DMS 273 (cell line): ENCODE results near the gene HOMER2.
"Not testable (repeated sequence)": the region's sequence is repeated elsewhere in the genome, so short reads cannot be mapped to it uniquely, and the experiment has no call there.

Source experiments
- DNase-seq: peaks from one replicate; lab custom pipeline; 2025; ENCODE audit not compliant: unreplicated experiment; lab: John Stamatoyannopoulos, UW

HOMER2 gene

GRCh38 chr15:82835391-82835917 lies 117.1 kb downstream of the HOMER2 start:
- DNase-seq: no peak

DNA sequence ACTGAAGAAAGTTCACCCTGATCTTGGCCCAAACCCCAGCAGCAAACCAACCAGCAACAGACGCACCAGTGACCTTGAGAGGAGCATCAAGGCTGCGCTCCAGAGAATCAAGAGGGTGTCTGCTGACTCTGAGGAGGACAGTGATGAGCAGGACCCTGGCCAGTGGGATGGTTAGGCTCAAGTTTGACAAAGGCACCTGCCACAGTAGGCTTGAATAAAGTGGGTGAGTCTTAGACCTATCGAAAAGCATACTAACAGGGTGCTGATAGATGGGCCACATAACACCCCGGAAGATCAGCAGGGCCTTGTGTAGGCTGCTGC lies 119.2 kb downstream of the HOMER2 start:
- DNase-seq: no peak

DNA sequence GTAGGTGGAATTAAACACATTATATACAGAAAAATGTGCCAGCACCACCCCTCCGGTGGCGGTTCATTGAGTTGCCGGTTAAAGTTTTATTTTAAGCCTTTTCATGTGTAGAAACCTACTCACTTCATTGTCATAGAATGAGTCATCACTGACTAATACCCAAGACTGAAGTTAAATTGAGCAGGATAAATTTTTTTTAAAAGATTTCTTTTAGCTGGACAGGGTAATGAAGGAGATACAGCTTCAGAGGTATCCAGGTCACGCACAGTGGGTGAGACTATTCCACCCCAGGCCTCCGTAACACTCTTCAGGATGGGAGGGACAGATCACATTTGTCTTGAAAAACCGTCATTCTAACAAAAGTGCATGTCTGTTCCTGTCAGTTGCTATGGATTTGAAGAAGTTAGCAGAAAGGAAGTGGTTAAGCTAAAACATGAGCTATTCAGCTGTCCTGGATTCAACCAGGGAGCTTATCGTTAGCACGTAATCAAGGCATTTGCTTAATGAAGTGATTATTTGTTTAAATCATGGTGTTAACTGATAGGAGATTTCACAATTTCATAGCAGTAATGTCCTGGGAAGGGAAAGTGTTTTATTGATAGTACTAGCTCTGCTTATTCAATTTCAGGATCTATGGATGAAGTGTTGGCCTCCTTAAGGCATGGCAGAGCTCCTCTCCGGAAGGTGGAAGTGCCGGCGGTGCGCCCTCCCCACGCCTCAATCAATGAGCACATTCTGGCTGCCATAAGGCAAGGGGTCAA lies 119.7 kb downstream of the HOMER2 start:
- DNase-seq: no peak

- DNase-seq: no peak
Measured at GRCh38 chr15:82831894-82832600, 120.5 kb downstream of the HOMER2 start.

DNA sequence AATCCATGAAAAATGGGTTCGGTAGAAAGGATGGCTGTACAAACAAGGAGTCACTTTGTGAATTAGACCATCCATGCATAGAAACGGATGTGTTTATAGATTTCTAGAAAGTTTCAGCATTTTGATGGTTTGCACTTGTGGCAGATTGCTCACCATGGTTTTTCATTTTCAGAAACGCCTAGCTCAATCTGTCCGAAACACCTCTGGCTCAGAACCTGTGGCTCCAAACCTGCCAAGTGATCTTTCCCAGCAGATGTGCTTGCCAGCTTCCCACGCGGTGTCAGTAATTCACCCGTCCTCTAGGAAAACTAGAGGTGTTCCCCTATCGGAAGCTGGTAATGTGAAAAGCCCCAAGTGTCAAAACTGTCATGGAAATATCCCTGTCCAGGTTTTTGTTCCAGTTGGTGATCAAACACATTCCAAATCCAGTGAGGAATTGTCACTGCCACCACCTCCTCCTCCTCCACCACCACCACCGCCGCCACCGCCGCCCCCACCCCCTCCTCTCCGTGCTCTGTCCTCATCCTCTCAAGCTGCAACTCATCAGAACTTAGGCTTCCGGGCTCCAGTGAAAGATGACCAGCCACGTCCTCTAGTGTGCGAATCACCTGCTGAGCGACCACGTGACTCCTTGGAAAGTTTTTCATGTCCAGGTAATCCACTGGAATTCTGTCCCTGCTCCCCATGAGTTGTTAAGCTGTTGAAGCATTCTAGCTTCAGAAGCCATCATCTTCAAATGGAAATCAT lies 121.9 kb downstream of the HOMER2 start:
- DNase-seq: no peak

- no peak for DNase-seq
Measured at GRCh38 chr15:82829234-82829633, 123.3 kb downstream of the HOMER2 start.

GRCh38 chr15:82828075-82828474 lies 124.4 kb downstream of the HOMER2 start:
- no peak for DNase-seq

DNA sequence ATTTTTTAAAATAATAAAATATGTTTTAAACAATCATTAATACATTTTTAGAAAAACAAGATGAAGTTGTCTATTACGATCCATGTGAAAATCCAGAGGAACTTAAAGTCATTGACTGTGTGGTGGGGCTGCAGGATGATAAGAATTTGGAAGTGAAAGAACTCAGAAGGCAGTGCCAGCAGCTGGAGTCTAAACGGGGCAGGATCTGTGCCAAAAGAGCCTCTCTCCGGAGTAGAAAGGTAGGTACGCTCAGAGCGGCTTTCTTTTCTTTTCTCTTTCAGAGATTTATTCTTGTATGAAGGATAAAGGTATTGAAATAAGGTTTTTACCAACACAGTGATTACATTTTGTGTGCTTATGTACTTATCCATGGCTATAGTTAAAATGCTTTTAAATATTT lies 129.5 kb downstream of the HOMER2 start:
- DNase-seq: peak; percentile 19

- not testable (repeated sequence) for DNase-seq
Measured at GRCh38 chr15:82821851-82822250, 130.7 kb downstream of the HOMER2 start.

- DNase-seq: not testable (repeated sequence)
Measured at GRCh38 chr15:82821396-82821795, 131.1 kb downstream of the HOMER2 start.

- DNase-seq: no peak
Measured at GRCh38 chr15:82820128-82820527, 132.4 kb downstream of the HOMER2 start.

DNA sequence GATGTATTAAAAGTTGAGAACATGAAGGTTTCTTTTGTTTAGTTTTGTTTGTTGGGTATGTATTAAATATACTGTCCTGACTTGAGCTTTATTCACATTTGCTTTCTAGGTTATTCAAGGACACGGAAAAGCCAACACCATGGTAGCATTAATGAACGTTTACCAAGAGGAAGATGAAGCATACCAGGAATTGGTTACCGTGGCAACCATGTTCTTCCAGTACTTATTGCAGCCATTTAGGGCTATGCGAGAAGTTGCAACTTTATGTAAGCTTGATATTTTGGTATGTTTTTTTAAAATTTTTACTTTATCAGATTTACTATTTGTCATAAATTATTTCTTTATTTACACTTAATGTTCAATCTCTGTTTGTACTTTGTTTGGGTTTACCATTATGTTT lies 139.5 kb downstream of the HOMER2 start:
- DNase-seq: peak; percentile 30

- peak; percentile 15 for DNase-seq
Measured at GRCh38 chr15:82810890-82811426, 141.6 kb downstream of the HOMER2 start.

DNA sequence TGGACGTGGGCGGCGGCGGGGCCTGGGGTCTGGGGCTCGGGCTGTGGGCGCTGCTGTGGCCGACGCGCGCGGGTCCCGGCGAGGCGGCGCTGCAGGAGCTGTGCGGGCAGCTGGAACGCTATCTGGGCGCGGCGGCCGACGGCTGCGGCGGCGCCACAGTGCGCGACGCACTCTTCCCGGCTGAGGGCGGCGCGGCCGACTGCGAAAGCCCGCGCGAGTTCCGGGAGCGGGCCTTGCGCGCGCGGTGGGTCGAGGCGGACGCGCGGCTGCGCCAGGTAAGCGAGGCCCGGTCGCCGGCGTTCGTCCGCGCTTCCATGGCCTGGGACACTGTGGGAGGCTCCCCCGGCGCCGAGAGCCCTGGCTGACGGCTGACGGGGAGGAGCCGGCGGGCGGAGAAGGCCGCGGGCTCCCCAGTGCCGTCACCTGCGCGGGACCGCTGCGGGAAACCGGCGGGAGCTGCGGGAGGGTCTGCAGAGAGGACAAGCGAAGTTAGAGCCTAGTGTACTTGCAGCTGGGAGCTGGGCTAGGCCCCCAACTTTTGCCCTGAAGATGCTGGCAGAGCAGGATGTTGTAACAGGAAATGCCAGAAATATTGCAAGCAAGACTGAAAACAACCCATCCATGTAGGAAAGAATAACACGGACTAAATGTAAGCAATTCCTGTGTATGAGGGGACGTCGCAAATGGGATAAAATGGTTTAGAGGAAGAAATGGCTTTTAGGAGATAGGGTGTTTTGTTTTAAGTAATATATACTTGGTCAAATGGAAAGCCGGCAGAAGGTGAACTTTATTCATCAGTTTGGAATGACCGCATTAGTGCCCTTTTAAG lies 142.2 kb downstream of the HOMER2 start:
- peak; percentile 75 for DNase-seq

- DNase-seq: peak; percentile 98
Measured at GRCh38 chr15:82809308-82810060, 143.0 kb downstream of the HOMER2 start, which contains the start of gene WHAMM. WHAMM (plus strand) TSS chr15:82809628; CDS start chr15:82809727, 99 bp downstream.

DNA sequence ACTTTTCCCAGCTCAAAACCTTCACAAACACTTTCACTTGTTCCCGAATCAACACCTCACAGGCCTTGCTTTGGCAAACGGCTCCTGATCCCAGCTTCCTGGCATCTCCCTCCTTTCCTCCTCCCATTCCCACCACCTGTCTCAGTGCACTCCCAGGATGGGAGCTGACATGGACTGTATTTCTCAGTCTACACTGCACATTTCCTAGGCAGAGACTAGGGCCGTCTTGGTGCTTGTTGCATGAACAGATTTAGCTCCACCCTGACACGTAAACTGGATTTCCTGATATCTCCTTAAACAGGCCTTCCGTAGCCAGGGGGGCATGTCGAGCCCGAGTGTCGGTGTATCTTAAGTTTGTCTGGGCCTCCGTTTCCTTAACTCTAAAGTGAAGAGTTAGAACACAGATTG lies 143.9 kb downstream of the HOMER2 start:
- DNase-seq: no peak

DNA sequence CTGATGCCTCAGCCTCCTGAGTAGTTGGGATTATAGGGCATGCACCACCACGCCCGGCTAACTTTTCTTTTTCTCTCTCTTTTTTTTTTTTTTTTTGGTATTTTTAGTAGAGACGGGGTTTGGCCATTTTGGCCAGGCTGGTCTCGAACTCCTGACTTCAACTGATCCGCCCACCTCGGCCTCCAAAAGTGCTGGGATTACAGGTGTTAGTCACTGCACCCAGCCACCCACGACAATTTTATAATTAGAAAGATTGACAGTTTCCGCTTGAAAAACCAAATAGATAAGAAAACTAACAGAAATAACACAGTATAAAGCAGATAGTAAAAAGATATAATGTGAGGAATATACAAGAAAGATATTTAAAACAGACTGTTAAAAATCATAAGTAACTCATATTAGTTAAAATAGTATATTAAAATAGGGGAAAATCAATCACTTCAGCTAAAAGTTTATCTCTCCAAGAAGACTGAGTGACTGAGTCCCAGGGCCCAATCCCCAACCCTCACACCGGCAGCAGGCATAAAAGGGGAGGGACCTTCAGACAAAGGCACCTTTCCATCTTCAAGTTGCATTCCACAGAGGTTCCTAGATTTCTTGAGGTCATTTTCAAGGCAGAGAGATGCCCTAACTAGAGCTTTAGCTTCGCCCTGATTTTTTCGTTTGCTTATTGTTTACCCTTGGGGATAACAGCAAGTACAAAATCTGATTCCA lies 144.4 kb downstream of the HOMER2 start:
- no peak for DNase-seq

DNA sequence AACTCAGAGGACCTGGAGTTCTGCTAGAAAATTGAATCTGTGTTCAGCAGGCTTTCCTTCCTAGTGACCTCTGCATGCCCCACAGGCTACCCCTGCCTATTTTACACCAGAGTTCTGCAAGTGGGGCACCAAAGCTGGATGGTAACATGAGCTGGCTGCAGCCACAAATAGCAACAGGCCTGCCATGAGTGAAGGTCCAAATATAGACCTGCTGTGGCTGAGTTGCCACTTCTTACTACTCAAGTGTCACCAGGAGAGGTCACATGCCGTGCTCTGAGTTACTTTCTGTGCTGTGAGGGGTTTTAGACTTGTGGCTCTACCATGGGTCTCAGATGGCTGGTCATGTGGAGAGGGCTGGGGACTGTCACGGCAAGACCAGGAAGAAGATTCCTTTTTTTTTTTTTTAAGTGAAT lies 146.5 kb downstream of the HOMER2 start, which contains the start of gene FSD2:
Gene FSD2 (minus strand): TSS at position 76 of the 413 bp plus-strand sequence. CDS start 18,679 bp downstream, outside the sequence.
- peak; percentile 30 for DNase-seq

DNA sequence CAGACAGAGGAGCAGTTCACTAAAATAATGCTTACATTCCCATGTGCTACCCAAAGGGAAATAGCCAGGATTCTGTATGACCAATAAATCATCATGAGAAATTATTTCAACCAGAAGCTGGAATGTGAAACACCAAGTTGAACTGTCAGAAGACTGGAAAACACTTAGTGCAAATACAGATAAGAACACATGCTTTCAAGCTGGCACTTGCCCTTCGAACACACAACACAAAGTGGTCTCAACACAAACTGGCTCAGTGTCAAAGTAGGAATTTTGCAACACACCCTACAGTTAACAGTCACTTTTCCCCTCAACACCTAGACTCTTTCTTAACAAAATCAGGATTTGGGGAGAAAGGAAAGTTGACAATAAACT lies 148.0 kb downstream of the HOMER2 start:
- DNase-seq: no peak
